ENCODE results near the gene TPSB2.
"Not testable (repeated sequence)": the region's sequence is repeated elsewhere in the genome, so short reads cannot be mapped to it uniquely, and the experiment has no call there.

TPSB2 gene

GRCh38 chr16:1201444-1201843 is 28.5 kb downstream of the TPSB2 start:
- H3K4me3 ChIP-seq (ENCODE audit: control insufficient read depth, low read depth, low read length) = no peak overlapping the region
- DNase-seq (ENCODE audit: low read depth) = no peak
- no peak for TF ChIP-seq CTCF (IDR thresholded peaks at IDR 0.05; ENCODE audit: control insufficient read depth, insufficient read depth, low read depth, low read length, missing control alignments)

DNA sequence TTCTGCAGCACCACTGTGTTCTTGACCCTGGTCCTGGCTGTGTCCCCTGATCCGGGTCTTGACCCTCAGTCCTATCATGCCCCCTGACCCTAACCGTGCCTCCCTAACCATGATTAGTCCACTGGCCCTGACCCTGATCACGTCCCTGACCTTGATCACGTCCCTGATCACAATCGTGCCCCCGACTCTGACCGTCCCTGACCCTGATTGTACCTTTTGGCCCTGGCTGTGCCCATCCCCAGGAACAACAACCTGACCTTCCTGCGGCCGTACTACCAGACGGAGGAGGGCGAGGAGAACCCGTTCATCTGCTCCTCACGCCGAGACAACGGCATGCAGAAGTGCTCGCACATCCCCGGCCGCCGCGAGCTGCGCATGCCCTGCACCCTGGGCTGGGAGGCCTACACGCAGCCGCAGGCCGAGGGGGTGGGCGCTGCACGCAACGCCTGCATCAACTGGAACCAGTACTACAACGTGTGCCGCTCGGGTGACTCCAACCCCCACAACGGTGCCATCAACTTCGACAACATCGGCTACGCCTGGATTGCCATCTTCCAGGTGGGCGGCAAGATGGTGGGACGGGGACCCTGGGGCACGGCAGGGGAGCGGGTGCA is 29.9 kb downstream of the TPSB2 start:
- no peak for DNase-seq (ENCODE audit: low read depth)
- H3K4me3 ChIP-seq (ENCODE audit: control insufficient read depth, low read depth, low read length) = no peak overlapping the region
- no peak for TF ChIP-seq CTCF (IDR thresholded peaks at IDR 0.05; ENCODE audit: control insufficient read depth, insufficient read depth, low read depth, low read length, missing control alignments)

- H3K4me3 ChIP-seq (ENCODE audit: control insufficient read depth, low read depth, low read length) = no peak overlapping the region
- DNase-seq (ENCODE audit: low read depth) = no peak
- TF ChIP-seq CTCF (IDR thresholded peaks at IDR 0.05; ENCODE audit: control insufficient read depth, insufficient read depth, low read depth, low read length, missing control alignments) = no peak
Observed at GRCh38 chr16:1199347-1200013, 30.5 kb downstream of the TPSB2 start.

DNA sequence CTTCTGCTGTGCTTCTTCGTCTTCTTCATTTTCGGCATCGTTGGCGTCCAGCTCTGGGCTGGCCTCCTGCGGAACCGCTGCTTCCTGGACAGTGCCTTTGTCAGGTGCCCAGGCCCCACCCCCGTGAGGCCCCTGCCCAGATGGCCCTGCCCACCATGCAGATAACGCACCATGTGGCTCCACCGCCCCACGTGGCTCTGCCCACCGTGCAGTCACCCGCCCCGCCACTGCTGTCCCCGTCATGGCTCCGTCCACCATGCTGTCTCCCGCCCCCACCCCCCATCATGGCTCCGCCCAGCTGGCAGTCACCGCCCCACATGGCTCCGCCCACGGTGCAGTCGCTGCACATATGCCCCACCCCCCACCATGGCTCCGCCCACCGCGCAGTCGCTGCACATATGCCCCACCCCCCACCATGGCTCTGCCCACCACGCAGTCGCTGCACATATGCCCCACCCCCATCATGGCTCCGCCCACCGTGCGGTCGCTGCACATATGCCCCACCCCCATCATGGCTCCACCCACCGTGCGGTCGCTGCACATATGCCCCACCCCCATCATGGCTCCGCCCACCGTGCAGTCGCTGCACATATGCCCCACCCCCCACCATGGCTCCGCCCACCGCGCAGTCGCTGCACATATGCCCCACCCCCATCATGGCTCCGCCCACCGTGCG is 31.2 kb downstream of the TPSB2 start:
- DNase-seq (ENCODE audit: low read depth); H3K4me3 ChIP-seq (ENCODE audit: control insufficient read depth, low read depth, low read length): not testable (repeated sequence)

GRCh38 chr16:1198194-1198593 is 31.8 kb downstream of the TPSB2 start:
- no peak for TF ChIP-seq CTCF (IDR thresholded peaks at IDR 0.05; ENCODE audit: control insufficient read depth, insufficient read depth, low read depth, low read length, missing control alignments)
- DNase-seq (ENCODE audit: low read depth) = no peak
- H3K4me3 ChIP-seq (ENCODE audit: control insufficient read depth, low read depth, low read length) = no peak overlapping the region

DNA sequence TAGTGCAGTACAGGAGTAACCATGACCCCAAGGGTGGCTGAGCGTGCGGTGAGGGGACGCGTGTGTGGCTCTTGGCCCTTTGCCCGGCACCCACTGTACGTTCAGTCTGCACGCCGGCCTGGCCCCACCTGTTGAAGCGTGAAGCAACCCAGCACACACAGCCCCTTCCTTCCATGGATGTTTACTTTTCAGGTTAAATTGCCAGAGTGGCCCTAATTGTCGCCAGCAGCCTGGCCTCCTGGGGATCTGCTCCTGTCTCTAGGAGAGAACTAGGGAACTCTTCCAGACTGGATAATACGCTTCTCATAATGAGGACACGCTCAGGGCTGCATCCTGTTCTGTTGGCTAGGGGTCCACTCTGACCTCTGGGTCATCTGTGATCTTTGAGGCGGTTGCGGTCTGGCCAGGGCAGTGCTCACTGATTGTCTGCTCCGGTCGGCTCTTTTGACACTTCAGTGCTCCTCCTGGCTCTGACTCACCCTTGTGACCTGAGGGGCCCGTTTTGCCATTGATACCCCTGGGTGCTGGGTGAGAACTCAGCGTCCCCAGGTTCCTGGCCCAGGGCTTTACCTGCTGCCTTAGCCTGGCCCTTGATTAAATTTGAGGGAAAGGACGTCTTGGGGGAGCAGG is 32.6 kb downstream of the TPSB2 start:
- no peak for TF ChIP-seq CTCF (IDR thresholded peaks at IDR 0.05; ENCODE audit: control insufficient read depth, insufficient read depth, low read depth, low read length, missing control alignments)
- no peak for DNase-seq (ENCODE audit: low read depth)
- no peak overlapping the region for H3K4me3 ChIP-seq (ENCODE audit: control insufficient read depth, low read depth, low read length)

DNA sequence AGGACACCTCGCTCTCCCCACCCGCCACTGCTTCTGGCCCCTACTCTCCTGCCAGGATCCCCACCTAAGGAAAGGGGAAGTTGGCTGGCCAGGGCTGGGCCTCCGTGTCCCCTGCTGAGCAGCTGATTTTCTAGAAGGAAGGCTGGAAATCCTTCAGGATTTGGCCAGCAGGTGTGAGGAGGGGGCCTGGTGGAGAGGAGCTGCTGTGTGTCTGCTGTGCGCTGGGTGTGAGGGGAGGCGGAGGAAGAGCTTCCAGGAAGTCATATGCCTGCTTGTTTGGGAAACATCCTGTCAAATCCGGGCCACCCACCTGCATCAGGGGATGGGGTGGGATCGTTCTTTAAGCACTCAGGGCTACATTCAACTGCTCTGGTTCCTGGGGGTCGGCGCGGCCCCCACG is 33.5 kb downstream of the TPSB2 start:
- no peak for DNase-seq (ENCODE audit: low read depth)
- no peak for TF ChIP-seq CTCF (IDR thresholded peaks at IDR 0.05; ENCODE audit: control insufficient read depth, insufficient read depth, low read depth, low read length, missing control alignments)
- H3K4me3 ChIP-seq (ENCODE audit: control insufficient read depth, low read depth, low read length) = no peak overlapping the region

Measured in AG09309 (cell line).